Endothelial cell of umbilical vein (primary cell): ENCODE measurements around the gene FLT4. TPM values are rescaled to one million over a fixed set of nuclear protein-coding genes. Genes with fewer than 3 reads are reported as not detected.

Experiments
- BruUV-seq: library from RNA; stranded (reverse); fragments of 400-500 nt; replicated peaks from 2 replicates; lab custom pipeline; 2021; lab: Mats Ljungman, UMichigan
- CTCF ChIA-PET: fragments of 300-600, 350-600 bp; sonication (Branson Sonifier 250); formaldehyde crosslinking; loops from one replicate; lab custom pipeline; 2021; ENCODE audit warnings: antibody characterized with exemption, inconsistent platforms; lab: Charles Lee
- POLR2A ChIA-PET: fragments of 300-600, 350-600 bp; sonication (Branson Sonifier 250); formaldehyde crosslinking; loops from one replicate; lab custom pipeline; 2021; ENCODE audit warnings: antibody characterized with exemption, inconsistent platforms; lab: Charles Lee
- DNase-seq: peaks from one replicate; pipeline ENCODE4 v3.0.0-alpha.2; 2011; ENCODE audit warnings: low read depth, low spot score
- FAIRE-seq: peaks from 2 replicates; lab custom pipeline; 2011; peaks lifted over from hg19 to GRCh38; lab: Jason Lieb, UNC
- H2AFZ ChIP-seq: 2 replicates; pipeline ENCODE4 v1.6.0; 2012; ENCODE audit warnings: low read depth, low read length, control low read depth, inconsistent platforms
- H3K27ac ChIP-seq: 2 replicates; pipeline ENCODE4 v1.5.1; 2011; ENCODE audit warnings: low read depth, mild to moderate bottlenecking, control low read depth, low read length, moderate library complexity; ENCODE audit not compliant: insufficient read depth
- H3K27me3 ChIP-seq, 2 experiments: 2 replicates each; pipeline versions ENCODE4 v1.6.0 to v1.6.1; 2011; ENCODE audit warnings: low read length in 2 of 2, mixed read lengths in 1 of 2; ENCODE audit not compliant: control insufficient read depth in 2 of 2, insufficient read depth in 2 of 2
- H3K36me3 ChIP-seq, 2 experiments: 2 replicates in 1 of 2; 3 replicates in 1 of 2; pipeline ENCODE4 v1.5.1; 2011; ENCODE audit warnings: low read length in 2 of 2, mild to moderate bottlenecking in 1 of 2, moderate library complexity in 1 of 2; ENCODE audit not compliant: control insufficient read depth in 2 of 2, insufficient read depth in 2 of 2; ENCODE audit errors: extremely low read depth in 1 of 2
- H3K4me1 ChIP-seq: 3 replicates; pipeline ENCODE4 v1.5.1; 2011; ENCODE audit warnings: mild to moderate bottlenecking, low read length; ENCODE audit not compliant: control insufficient read depth, insufficient read depth; ENCODE audit errors: extremely low read depth
- H3K4me2 ChIP-seq: 2 replicates; pipeline ENCODE4 v1.6.1; 2011; ENCODE audit warnings: low read length, control low read depth, mixed read lengths; ENCODE audit not compliant: insufficient read depth
- H3K4me3 ChIP-seq, 3 experiments: fragments of 200-600 bp in 1 of 3; sonication (generic), shearing (Covaris generic) in 1 of 3; replicated peaks in 1 of 3; 2 replicates each; pipeline ENCODE4 v1.5.1; 2011 to 2016; ENCODE audit warnings: control low read depth in 3 of 3, low read length in 3 of 3, mild to moderate bottlenecking in 2 of 3, inconsistent platforms in 1 of 3, low read depth in 1 of 3, moderate library complexity in 1 of 3; ENCODE audit not compliant: insufficient read depth in 1 of 3
- H3K79me2 ChIP-seq: 2 replicates; pipeline ENCODE4 v1.6.0; 2012; ENCODE audit warnings: low read length, inconsistent platforms; ENCODE audit not compliant: control insufficient read depth, insufficient read depth
- H3K9ac ChIP-seq: replicated peaks from 2 replicates; pipeline ENCODE3; 2011; ENCODE audit warnings: low read length, control low read depth; ENCODE audit not compliant: insufficient read depth; ENCODE audit errors: extremely low read depth
- H3K9me1 ChIP-seq: replicated peaks from 3 replicates; pipeline ENCODE4 v1.6.0; 2011; ENCODE audit warnings: mild to moderate bottlenecking, low read length; ENCODE audit not compliant: control insufficient read depth, insufficient read depth; ENCODE audit errors: extremely low read depth
- H3K9me3 ChIP-seq: replicated peaks from 2 replicates; pipeline ENCODE4 v1.5.1; 2012; ENCODE audit warnings: low read length, inconsistent platforms; ENCODE audit not compliant: control insufficient read depth, insufficient read depth
- H4K20me1 ChIP-seq: replicated peaks from 2 replicates; pipeline ENCODE3; 2011; ENCODE audit warnings: mild to moderate bottlenecking, low read length; ENCODE audit not compliant: control insufficient read depth, insufficient read depth; ENCODE audit errors: extremely low read depth
- CTCF ChIP-seq, 2 donors: IDR thresholded peaks; 1 replicate in 1 of 2; 2 replicates in 1 of 2; pipeline ENCODE4 v1.5.1; 2011; ENCODE audit warnings: low read length in 2 of 2, mild to moderate bottlenecking in 2 of 2, moderate library complexity in 2 of 2, control low read depth in 1 of 2, inconsistent platforms in 1 of 2, low read depth in 1 of 2; ENCODE audit not compliant: insufficient read depth in 1 of 2; ENCODE audit errors: extremely low read depth in 1 of 2
- EZH2 ChIP-seq: IDR thresholded peaks from 2 replicates; pipeline ENCODE4 v1.6.1; 2012; ENCODE audit warnings: borderline replicate concordance, low read depth, mild to moderate bottlenecking, moderate library complexity, low read length, inconsistent platforms; ENCODE audit not compliant: severe bottlenecking
- FOS ChIP-seq: IDR thresholded peaks from 2 replicates; pipeline ENCODE4 v1.6.1; 2011; ENCODE audit warnings: mild to moderate bottlenecking, low read length, moderate library complexity, borderline replicate concordance; ENCODE audit not compliant: insufficient read depth
- GATA2 ChIP-seq: IDR thresholded peaks from 2 replicates; pipeline ENCODE4 v1.7.0; 2011; ENCODE audit warnings: low read depth, mild to moderate bottlenecking, moderate library complexity, mixed read lengths, low read length; ENCODE audit not compliant: insufficient read length, insufficient read depth
- JUN ChIP-seq: IDR thresholded peaks from 2 replicates; pipeline ENCODE4 v1.6.1; 2011; ENCODE audit warnings: borderline replicate concordance, low read depth; ENCODE audit not compliant: insufficient read length, insufficient read depth
- MAX ChIP-seq: IDR thresholded peaks from 2 replicates; pipeline ENCODE4 v1.6.1; 2011; ENCODE audit not compliant: insufficient read depth, insufficient read length
- MYC ChIP-seq: IDR thresholded peaks from one replicate; pipeline ENCODE4 v1.6.1; 2011; ENCODE audit warnings: mild to moderate bottlenecking, low read depth, low read length
- POLR2A ChIP-seq: IDR thresholded peaks from 2 replicates; pipeline ENCODE4 v1.6.1; 2012; ENCODE audit warnings: low read depth, mild to moderate bottlenecking, control low read depth, low read length
- POLR2AphosphoS5 ChIP-seq: IDR thresholded peaks from 2 replicates; pipeline ENCODE4 v1.6.1; 2012; ENCODE audit warnings: low read depth, mild to moderate bottlenecking, control low read depth, low read length, moderate library complexity; ENCODE audit not compliant: insufficient read depth
- dilution Hi-C: fragments of 300-500 bp; cut with MboI; formaldehyde crosslinking; loops from one replicate; pipeline ENCODE4 v1.15.0; 2019; ENCODE audit warnings: low sequenced_read_pairs; ENCODE audit not compliant: extremely low pct_ligation_motif_present
- intact Hi-C: fragments of 100-400 bp; cut with micrococcal nuclease; formaldehyde crosslinking; loops from one replicate; pipeline ENCODE4 v1.10.0; 2022
- polyA plus RNA-seq, 4 experiments: library from polyadenylated mRNA; depleted of rRNA in 3 of 4; stranded (reverse) in 3 of 4; unstranded in 1 of 4; fragments of >200 nt; gene quantifications; 2 replicates each; pipeline versions ENCODE4 v1.2.1 to v1.2.3, GENCODE V29; 2011 to 2012; ENCODE audit warnings: missing spikeins in 1 of 4
- total RNA-seq: library from RNA; stranded (reverse); gene quantifications from 2 replicates; pipeline ENCODE4 v1.2.3, GENCODE V29; 2021

FLT4 gene
- total and polyA plus RNA-seq, 2 donors (not counting 3 experiments of a cell fraction or from before 2014, with no cell fraction given) = 44.4 to 71.5 TPM

- no peak for FAIRE-seq
- dilution Hi-C loops = no loop called here
- Histone ChIP-seq H3K27me3 (no peaks in the 10 kb centered on the region), H3K79me2 (no peaks in the 10 kb centered on the region), H4K20me1 (no peaks in the 10 kb centered on the region), H3K9me1 (no peaks in the 10 kb centered on the region), H3K36me3 (peaks cover 0 to 20% of the 10 kb centered on the region in 2 experiments), H3K27ac (no peak overlapping the region), H2AFZ (no peak overlapping the region), H3K9ac (no peak overlapping the region), H3K4me2 (no peak overlapping the region), H3K4me3 (no peak overlapping the region), H3K9me3 (no peaks in the 10 kb centered on the region), H3K4me1 (peaks cover 7% of the 10 kb centered on the region)
- intact Hi-C loops = no loop called here
- no TSS peak for BruUV-seq
- CTCF ChIA-PET = interaction anchor here (0.6 to 1.6 kb wide), 8 partner anchors 9 to 52 kb away, joined by 3 to 8 read pairs (median 4); no protein-coding TSS in a partner anchor
- no peak for TF ChIP-seq GATA2
- POLR2A ChIA-PET = no interaction called here
- DNase-seq = no peak
Observed at GRCh38 chr5:180618829-180619562, 30.4 kb downstream of the FLT4 start.

GRCh38 chr5:180618487-180618828 lies 30.9 kb downstream of the FLT4 start:
- intact Hi-C loops = no loop called here
- Histone ChIP-seq H3K4me2 (no peak overlapping the region), H3K4me3 (no peak overlapping the region), H3K9ac (no peak overlapping the region), H3K9me1 (no peaks in the 10 kb centered on the region), H3K79me2 (no peaks in the 10 kb centered on the region), H3K9me3 (no peaks in the 10 kb centered on the region), H4K20me1 (no peaks in the 10 kb centered on the region), H3K36me3 (peaks cover 0 to 20% of the 10 kb centered on the region in 2 experiments), H2AFZ (no peak overlapping the region), H3K4me1 (peaks cover 1% of the 10 kb centered on the region), H3K27me3 (no peaks in the 10 kb centered on the region), H3K27ac (no peak overlapping the region)
- CTCF ChIA-PET = interaction anchor here (1.0 to 1.6 kb wide), 5 partner anchors 12 to 34 kb away, joined by 3 to 8 read pairs (median 6); no protein-coding TSS in a partner anchor
- TF ChIP-seq POLR2A = no peak
- no peak for TF ChIP-seq MAX
- TF ChIP-seq JUN = no peak
- no peak for TF ChIP-seq GATA2
- TF ChIP-seq MYC = no peak
- TF ChIP-seq POLR2AphosphoS5 = no peak
- no peak for TF ChIP-seq FOS
- no peak for TF ChIP-seq EZH2
- TF ChIP-seq CTCF (IDR thresholded peaks at IDR 0.05; ENCODE audit: extremely low read depth in 1 of 2, insufficient read depth in 1 of 2, low read depth in 1 of 2, low read length in 2 of 2) = no peak
- dilution Hi-C loops = no loop called here
- FAIRE-seq (no peak), DNase-seq (no peak)
- no TSS peak for BruUV-seq
- POLR2A ChIA-PET = no interaction called here
